Neural cell (in vitro differentiated cells): ENCODE measurements around the gene IGSF23. TPM values are rescaled to one million over a fixed set of nuclear protein-coding genes. Genes with fewer than 3 reads are reported as not detected.

Source experiments
- H2AFZ ChIP-seq: fragments of 200-600, 300-800 bp; sonication (generic), shearing (Covaris generic); 2 replicates; pipeline ENCODE4 v1.6.0; 2014; ENCODE audit warnings: low read depth, mild to moderate bottlenecking, antibody characterized with exemption, low read length, moderate library complexity
- H3F3A ChIP-seq: fragments of 200-600 bp; shearing (Covaris generic); 2 replicates; pipeline ENCODE4 v1.6.1; 2016; ENCODE audit warnings: mild to moderate bottlenecking, moderate library complexity, mixed read lengths, antibody characterized with exemption, low read length; ENCODE audit not compliant: insufficient read depth, poor library complexity, severe bottlenecking
- H3K27ac ChIP-seq: fragments of 200-600, 300-800 bp; sonication (generic), shearing (Covaris generic); 2 replicates; pipeline ENCODE4 v1.5.1; 2014; ENCODE audit warnings: mild to moderate bottlenecking, low read length, moderate library complexity
- H3K27me3 ChIP-seq: fragments of 300-800, 200-600 bp; sonication (generic), shearing (Covaris generic); 2 replicates; pipeline ENCODE4 v1.6.0; 2014; ENCODE audit warnings: mild to moderate bottlenecking, low read depth, low read length, moderate library complexity; ENCODE audit not compliant: insufficient read depth
- H3K36me3 ChIP-seq: fragments of 300-800, 200-600 bp; sonication (generic), shearing (Covaris generic); 2 replicates; pipeline ENCODE4 v1.5.1; 2014; ENCODE audit warnings: mild to moderate bottlenecking, antibody characterized with exemption, low read length, moderate library complexity; ENCODE audit not compliant: insufficient read depth
- H3K4me2 ChIP-seq: fragments of 300-800, 200-600 bp; sonication (generic), shearing (Covaris generic); 2 replicates; pipeline ENCODE4 v1.6.0; 2014; ENCODE audit warnings: mild to moderate bottlenecking, low read length
- H3K4me3 ChIP-seq: fragments of 300-800, 200-600 bp; sonication (generic), shearing (Covaris generic); 2 replicates; pipeline ENCODE4 v1.5.1; 2014; ENCODE audit warnings: mild to moderate bottlenecking, low read length, moderate library complexity
- H3K79me2 ChIP-seq: fragments of 200-600 bp; shearing (Covaris generic); replicated peaks from 2 replicates; pipeline ENCODE4 v1.6.0; 2014; ENCODE audit warnings: mild to moderate bottlenecking, low read length, moderate library complexity; ENCODE audit not compliant: insufficient read depth
- H3K9ac ChIP-seq: fragments of 300-800, 200-600 bp; sonication (generic), shearing (Covaris generic); 2 replicates; pipeline ENCODE4 v1.6.1; 2016; ENCODE audit warnings: mild to moderate bottlenecking, low read length, mixed read lengths
- H3K9me2 ChIP-seq: fragments of 200-600 bp; shearing (Covaris generic); 2 replicates; pipeline ENCODE4 v1.6.1; 2016; ENCODE audit warnings: mild to moderate bottlenecking, low read length, mixed read lengths; ENCODE audit not compliant: insufficient read depth
- H3K9me3 ChIP-seq: fragments of 200-600, 300-800 bp; sonication (generic), shearing (Covaris generic); 2 replicates; pipeline ENCODE4 v1.6.1; 2016; ENCODE audit warnings: mild to moderate bottlenecking, mixed run types, low read length, moderate library complexity, mixed read lengths
- H4K20me1 ChIP-seq: fragments of 200-600 bp; shearing (Covaris generic); 2 replicates; pipeline ENCODE4 v1.6.1; 2016; ENCODE audit warnings: mild to moderate bottlenecking, mixed run types; ENCODE audit not compliant: insufficient read depth
- CTCF ChIP-seq: fragments of 450-650 bp; IDR thresholded peaks from 2 replicates; pipeline ENCODE4 v1.5.1; 2014; ENCODE audit warnings: antibody characterized with exemption, mild to moderate bottlenecking, moderate library complexity; ENCODE audit not compliant: poor library complexity, severe bottlenecking
- EP300 ChIP-seq: fragments of 450-650 bp; conservative IDR thresholded peaks from 2 replicates; pipeline ENCODE4 v1.6.1; 2014; ENCODE audit warnings: antibody characterized with exemption, mild to moderate bottlenecking, moderate library complexity; ENCODE audit not compliant: poor library complexity, severe bottlenecking
- EZH2 ChIP-seq: fragments of 200-600, 300-800 bp; shearing (Covaris generic), sonication (generic); IDR thresholded peaks from 2 replicates; pipeline ENCODE4 v1.6.1; 2014; ENCODE audit warnings: antibody characterized with exemption, low read length, borderline replicate concordance, mild to moderate bottlenecking; ENCODE audit not compliant: insufficient read depth, poor library complexity, severe bottlenecking
- MXI1 ChIP-seq: fragments of 450-650 bp; conservative IDR thresholded peaks from 2 replicates; pipeline ENCODE4 v1.6.1; 2014; ENCODE audit warnings: antibody characterized with exemption, mild to moderate bottlenecking; ENCODE audit not compliant: poor library complexity, severe bottlenecking
- POLR2AphosphoS5 ChIP-seq: IDR thresholded peaks from 2 replicates; pipeline ENCODE4 v1.6.1; 2012
- RAD21 ChIP-seq: fragments of 450-650 bp; conservative IDR thresholded peaks from 2 replicates; pipeline ENCODE4 v1.6.1; 2014; ENCODE audit warnings: antibody characterized with exemption, mild to moderate bottlenecking, moderate library complexity
- REST ChIP-seq: IDR thresholded peaks from 2 replicates; pipeline ENCODE4 v1.6.1; 2012; ENCODE audit warnings: borderline replicate concordance
- SMC3 ChIP-seq: fragments of 450-650 bp; conservative IDR thresholded peaks from 2 replicates; pipeline ENCODE4 v1.6.1; 2014; ENCODE audit warnings: antibody characterized with exemption, mild to moderate bottlenecking, moderate library complexity; ENCODE audit not compliant: poor library complexity
- TAF1 ChIP-seq: IDR thresholded peaks from 2 replicates; pipeline ENCODE4 v1.6.1; 2012; ENCODE audit warnings: low read depth
- polyA plus RNA-seq: library from polyadenylated mRNA; depleted of rRNA; stranded (reverse); fragments of >200 nt; gene quantifications from 2 replicates; pipeline ENCODE4 v1.2.3, GENCODE V29; 2014

The IGSF23 gene
- polyA plus RNA-seq, 1 donor from 2014 or later = not detected

GRCh38 chr19:44648631-44649251, 35.4 kb downstream of the IGSF23 start:
- no peaks in the 10 kb centered on the region for H3K27me3 ChIP-seq
- H3K27ac ChIP-seq = no peak overlapping the region
- H3K79me2 ChIP-seq = no peaks in the 10 kb centered on the region
- no peaks in the 10 kb centered on the region for H4K20me1 ChIP-seq
- no peak overlapping the region for H3K4me3 ChIP-seq
- no peaks in the 10 kb centered on the region for H3F3A ChIP-seq
- no peak for TF ChIP-seq TAF1
- no peak for TF ChIP-seq EP300
- TF ChIP-seq MXI1 = no peak
- no peak for TF ChIP-seq REST
- TF ChIP-seq SMC3 = no peak
- no peak for TF ChIP-seq RAD21
- TF ChIP-seq EZH2 = no peak
- no peak for TF ChIP-seq POLR2AphosphoS5
- no peak for TF ChIP-seq CTCF
- H2AFZ ChIP-seq = no peak overlapping the region
- H3K36me3 ChIP-seq = no peaks in the 10 kb centered on the region
- H3K9me3 ChIP-seq = no peaks in the 10 kb centered on the region
- H3K9me2 ChIP-seq = no peaks in the 10 kb centered on the region
- no peak overlapping the region for H3K9ac ChIP-seq
- no peak overlapping the region for H3K4me2 ChIP-seq

- H3K27me3 ChIP-seq = no peaks in the 10 kb centered on the region
- no peaks in the 10 kb centered on the region for H4K20me1 ChIP-seq
- no peak overlapping the region for H3K27ac ChIP-seq
- no peaks in the 10 kb centered on the region for H3K79me2 ChIP-seq
- no peaks in the 10 kb centered on the region for H3K36me3 ChIP-seq
- no peaks in the 10 kb centered on the region for H3K9me3 ChIP-seq
- H3K9ac ChIP-seq = no peak overlapping the region
- no peak overlapping the region for H2AFZ ChIP-seq
- no peaks in the 10 kb centered on the region for H3K9me2 ChIP-seq
- no peak overlapping the region for H3K4me2 ChIP-seq
- no peaks in the 10 kb centered on the region for H3F3A ChIP-seq
- no peak overlapping the region for H3K4me3 ChIP-seq
- TF ChIP-seq CTCF (no peak), EP300 (no peak), MXI1 (no peak), REST (no peak), TAF1 (no peak), POLR2AphosphoS5 (no peak), SMC3 (no peak), RAD21 (no peak), EZH2 (no peak)
These were observed 36.3 kb downstream of the IGSF23 start for GRCh38 chr19:44649578-44650145.
